Spinal cord (tissue), 10 donors: ENCODE data around the gene CD1E. TPM values are rescaled to one million over a fixed set of nuclear protein-coding genes. Genes with fewer than 3 reads are reported as not detected.

ENCODE experiments used
- DNase-seq, 6 donors: peaks; one replicate each; pipeline versions ENCODE4 v3.0.0 to v3.0.0-alpha.2; 2013 to 2015; ENCODE audit warnings: low spot score in 6 of 6, low read depth in 4 of 6
- H3K27ac ChIP-seq: one replicate; pipeline ENCODE4 v1.5.1; 2013; ENCODE audit warnings: low read depth, low read length, control low read depth
- H3K27me3 ChIP-seq: one replicate; pipeline ENCODE4 v1.6.1; 2013; ENCODE audit warnings: low read length; ENCODE audit not compliant: control insufficient read depth, insufficient read depth
- H3K36me3 ChIP-seq: one replicate; pipeline ENCODE4 v1.6.1; 2013; ENCODE audit warnings: low read length; ENCODE audit not compliant: control insufficient read depth, insufficient read depth
- H3K4me1 ChIP-seq: one replicate; pipeline ENCODE4 v1.6.1; 2013; ENCODE audit warnings: low read length; ENCODE audit not compliant: control insufficient read depth, insufficient read depth
- H3K4me3 ChIP-seq: one replicate; pipeline ENCODE4 v1.5.1; 2013; ENCODE audit warnings: low read depth, low read length, control low read depth
- H3K9me3 ChIP-seq: one replicate; pipeline ENCODE4 v1.6.1; 2013; ENCODE audit warnings: low read length; ENCODE audit not compliant: control insufficient read depth, insufficient read depth
- WGBS: methylation state at CpG from one replicate; pipeline ENCODE4 v1.1.5; 2013; ENCODE audit warnings: missing lambda C conversion rate; ENCODE audit not compliant: insufficient coverage; 5-methylcytosine and 5-hydroxymethylcytosine counted together
- long read RNA-seq, 4 donors: transcript quantifications; one replicate each; lab custom pipeline, GENCODE V29; 2026
- polyA plus RNA-seq, 2 donors: library from polyadenylated mRNA; unstranded; fragments of 120-200 nt; gene quantifications; one replicate each; pipeline ENCODE4 v1.2.1, GENCODE V29; 2013; ENCODE audit not compliant: insufficient read length in 2 of 2
- total RNA-seq, 2 donors: library from RNA; depleted of rRNA in 1 of 2; stranded (reverse); fragments of 120-200 nt in 1 of 2; fragments of >200 nt in 1 of 2; gene quantifications; one replicate each; pipeline versions ENCODE4 v1.2.3 to v1.2.4, GENCODE V29; 2013 to 2014
- donor health status: healthy.

Gene CD1E
- total RNA-seq (under 1 TPM; 0.10 to 0.17 TPM), polyA plus RNA-seq (not detected)
- long read RNA-seq, donor 1: 0 reads
- long read RNA-seq, donor 2: 0 reads
- long read RNA-seq, donor 3: 0 reads
- long read RNA-seq, donor 4: 0 reads

DNA sequence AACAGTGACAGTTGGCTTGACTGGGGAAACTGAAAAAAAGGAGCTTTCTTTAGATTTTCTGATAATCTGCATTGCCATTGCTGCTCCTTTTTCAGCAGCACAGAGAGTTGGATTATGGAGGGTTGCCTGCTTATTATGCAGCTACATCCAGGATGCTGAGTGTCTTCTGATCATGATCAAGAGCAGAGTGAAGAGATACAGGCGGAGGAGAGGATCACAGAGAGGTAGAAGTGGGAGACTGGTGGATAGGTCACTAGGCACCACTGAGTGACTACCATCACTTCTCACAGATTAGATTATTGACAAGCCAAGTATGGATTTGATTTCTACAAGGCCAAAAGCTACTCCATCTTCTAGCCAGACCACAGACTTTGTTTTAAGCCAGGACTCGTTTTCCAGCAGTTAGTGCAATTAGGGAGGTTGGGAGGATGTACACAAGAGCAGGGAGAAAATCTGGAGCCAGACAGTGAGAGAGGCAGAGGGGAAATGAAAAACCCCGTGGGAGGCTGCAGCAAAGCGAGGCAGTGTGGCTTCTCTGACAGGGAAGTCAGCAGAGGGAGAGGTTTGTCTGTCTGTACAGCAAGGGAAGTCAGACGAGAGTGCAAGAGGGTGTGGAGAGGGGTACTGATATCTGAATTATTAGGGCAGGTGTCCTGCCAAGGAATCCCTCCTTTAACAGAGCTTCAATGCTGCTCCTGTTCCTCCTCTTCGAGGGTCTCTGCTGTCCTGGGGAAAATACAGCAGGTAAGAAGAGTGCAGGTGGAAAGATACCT lies at the start of gene CD1E:
CD1E (plus strand) TSS at position 592 of the 773 bp plus-strand sequence; CDS start at position 687, 95 bp downstream.
- no peak for DNase-seq
- Histone ChIP-seq H3K27ac (no peak within 1 kb of the TSS), H3K4me1 (no peaks in the 10 kb centered on the region), H3K9me3 (no peaks in the 10 kb centered on the region), H3K4me3 (no peak within 1 kb of the TSS), H3K36me3 (no peaks in the 10 kb centered on the region), H3K27me3 (no peaks in the 10 kb centered on the region)
- WGBS: 42% methylated on average over 3 of the region's 6 CpGs

DNA sequence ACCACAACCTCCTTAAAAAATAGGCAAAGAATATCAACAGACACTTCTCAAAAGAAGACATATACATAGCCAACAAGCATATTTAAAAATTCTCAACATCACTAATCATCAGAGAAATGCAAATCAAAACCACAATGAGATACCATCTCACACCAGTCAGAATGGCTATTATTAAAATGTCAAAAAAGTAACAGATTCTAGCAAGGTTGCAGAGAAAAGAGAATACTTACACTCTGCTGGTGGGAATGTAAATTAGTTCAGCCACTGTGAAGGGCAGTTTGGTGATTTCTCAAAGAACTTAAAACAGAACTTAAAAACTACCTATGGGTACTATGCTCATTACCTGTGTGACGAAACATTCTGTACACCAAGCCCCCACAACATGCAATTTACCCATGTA lies 43.1 kb upstream of the CD1E start:
- H3K36me3 ChIP-seq: no peaks in the 10 kb centered on the region
- no peak overlapping the region for H3K4me3 ChIP-seq
- DNase-seq: no peak
- no peak overlapping the region for H3K27ac ChIP-seq
- no peaks in the 10 kb centered on the region for H3K9me3 ChIP-seq
- WGBS: no CpG with 5 or more reads among the region's 1 CpG
- no peaks in the 10 kb centered on the region for H3K4me1 ChIP-seq
- H3K27me3 ChIP-seq: no peaks in the 10 kb centered on the region

DNA sequence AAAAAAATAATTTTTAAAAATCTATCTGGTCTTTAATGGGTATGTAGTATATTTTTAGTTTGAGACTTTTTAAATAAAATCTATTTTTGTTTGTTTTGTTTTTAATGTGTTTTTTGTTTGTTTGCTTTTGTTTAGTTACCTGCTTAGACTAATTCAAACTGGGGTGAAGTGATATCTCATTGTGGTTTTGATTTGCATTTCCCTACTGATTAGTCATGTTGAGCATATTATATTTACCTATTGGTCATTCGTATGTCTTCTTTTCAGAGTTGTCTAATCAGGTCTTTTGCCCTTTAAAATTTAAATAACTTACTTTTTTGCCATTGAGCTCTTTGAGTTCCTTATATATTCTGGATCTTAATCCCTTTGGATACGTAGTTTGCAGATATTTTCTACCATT lies 42.6 kb upstream of the CD1E start:
- no CpG with 5 or more reads among the region's 2 CpGs for WGBS
- no peaks in the 10 kb centered on the region for H3K36me3 ChIP-seq
- H3K4me1 ChIP-seq: no peaks in the 10 kb centered on the region
- no peak for DNase-seq
- H3K27ac ChIP-seq: no peak overlapping the region
- H3K9me3 ChIP-seq: no peaks in the 10 kb centered on the region
- H3K27me3 ChIP-seq: no peaks in the 10 kb centered on the region
- no peak overlapping the region for H3K4me3 ChIP-seq

DNA sequence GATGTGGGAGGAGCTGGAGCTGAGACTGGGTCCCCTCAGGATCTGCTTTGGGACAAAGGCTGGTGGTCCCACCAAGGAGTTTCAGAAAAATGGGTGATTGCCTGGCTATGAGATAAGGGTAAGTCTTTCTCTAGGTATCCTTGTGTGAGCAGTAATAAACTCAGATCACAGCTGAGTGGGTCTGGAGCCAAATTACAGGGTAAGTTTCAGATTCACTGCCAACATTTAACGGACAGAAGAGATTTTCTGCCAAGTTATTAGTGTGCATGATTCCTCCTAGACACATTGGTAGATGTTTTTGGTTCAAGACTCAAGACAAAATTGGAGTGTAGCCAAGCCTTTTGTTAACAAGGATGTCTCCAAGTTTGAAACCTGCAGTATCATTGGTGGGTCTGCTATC lies 29.8 kb upstream of the CD1E start:
- Histone ChIP-seq H3K36me3 (no peaks in the 10 kb centered on the region), H3K4me1 (no peaks in the 10 kb centered on the region), H3K27ac (no peak overlapping the region), H3K27me3 (no peaks in the 10 kb centered on the region), H3K4me3 (no peak overlapping the region), H3K9me3 (peaks cover 2% of the 10 kb centered on the region)
- 86% methylated on average over 1 of the region's 1 CpG for WGBS
- DNase-seq: no peak

DNA sequence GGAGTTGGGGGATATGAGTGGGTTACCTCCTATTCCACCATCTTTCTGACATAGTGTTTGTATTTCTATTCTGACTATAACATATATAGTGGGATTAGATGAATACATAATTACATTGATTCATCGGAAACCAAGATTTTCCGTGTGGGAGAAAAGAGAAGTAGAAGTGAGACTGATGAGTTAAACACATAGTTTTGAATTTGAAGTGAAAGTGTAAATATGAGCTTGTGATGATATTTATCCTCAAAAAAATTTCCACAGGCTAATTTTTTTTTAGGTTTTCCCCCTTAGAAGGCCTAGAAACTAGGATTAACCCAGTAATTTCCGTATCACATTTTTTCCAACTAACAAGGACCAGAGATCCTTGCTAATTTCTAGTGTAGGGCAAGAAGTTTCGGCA lies 29.3 kb upstream of the CD1E start:
- WGBS: no CpG with 5 or more reads among the region's 4 CpGs
- no peak for DNase-seq
- H3K4me3 ChIP-seq: no peak overlapping the region
- no peaks in the 10 kb centered on the region for H3K4me1 ChIP-seq
- H3K36me3 ChIP-seq: no peaks in the 10 kb centered on the region
- H3K9me3 ChIP-seq: peaks cover 2% of the 10 kb centered on the region
- no peak overlapping the region for H3K27ac ChIP-seq
- no peaks in the 10 kb centered on the region for H3K27me3 ChIP-seq

DNA sequence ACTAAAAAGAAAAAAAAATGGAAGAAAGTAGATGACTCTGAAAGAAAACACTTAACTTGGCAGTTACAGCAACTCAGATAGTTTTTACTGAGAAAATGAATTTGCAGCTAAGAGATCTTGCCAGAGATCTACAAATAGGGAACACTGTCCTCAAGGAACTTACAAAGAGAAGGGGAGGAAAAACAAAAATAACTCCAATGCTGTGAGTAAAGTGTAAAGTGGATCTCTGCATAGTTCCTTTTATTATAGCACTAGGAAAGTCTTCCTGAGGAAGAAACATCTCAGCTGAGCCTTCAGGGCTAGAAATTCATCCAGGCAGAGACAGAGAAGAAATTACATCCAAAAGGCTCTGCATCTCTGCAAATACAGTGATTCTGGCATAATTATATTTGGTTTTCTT lies 26.2 kb upstream of the CD1E start:
- DNase-seq: peak in 1 of 6 donors; percentile 9
- H3K4me1 ChIP-seq: no peaks in the 10 kb centered on the region
- no peaks in the 10 kb centered on the region for H3K36me3 ChIP-seq
- no peak overlapping the region for H3K27ac ChIP-seq
- no peak overlapping the region for H3K4me3 ChIP-seq
- no peaks in the 10 kb centered on the region for H3K27me3 ChIP-seq
- peaks cover 2% of the 10 kb centered on the region for H3K9me3 ChIP-seq

DNA sequence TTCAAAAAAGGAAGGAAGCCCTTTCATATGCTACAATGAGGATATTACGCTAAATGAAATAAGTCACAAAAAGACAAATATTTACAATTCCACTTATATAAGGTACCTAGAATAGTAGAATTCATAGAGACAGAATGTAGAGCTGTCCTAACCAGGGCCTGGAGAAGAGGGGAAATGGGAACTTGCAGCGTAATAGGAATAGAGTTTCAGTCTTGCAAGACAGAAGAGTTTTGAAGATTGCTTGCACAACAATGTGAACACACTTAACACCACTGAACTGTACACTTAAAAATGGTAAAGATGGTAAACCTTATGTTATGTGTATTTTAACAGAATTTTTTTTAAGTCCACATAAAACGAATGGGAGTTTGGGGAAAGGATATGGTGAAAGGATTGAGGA lies 25.3 kb upstream of the CD1E start:
- Histone ChIP-seq H3K4me1 (no peaks in the 10 kb centered on the region), H3K4me3 (no peak overlapping the region), H3K9me3 (no peaks in the 10 kb centered on the region), H3K36me3 (no peaks in the 10 kb centered on the region), H3K27me3 (no peaks in the 10 kb centered on the region), H3K27ac (no peak overlapping the region)
- no CpG with 5 or more reads among the region's 3 CpGs for WGBS
- no peak for DNase-seq

DNA sequence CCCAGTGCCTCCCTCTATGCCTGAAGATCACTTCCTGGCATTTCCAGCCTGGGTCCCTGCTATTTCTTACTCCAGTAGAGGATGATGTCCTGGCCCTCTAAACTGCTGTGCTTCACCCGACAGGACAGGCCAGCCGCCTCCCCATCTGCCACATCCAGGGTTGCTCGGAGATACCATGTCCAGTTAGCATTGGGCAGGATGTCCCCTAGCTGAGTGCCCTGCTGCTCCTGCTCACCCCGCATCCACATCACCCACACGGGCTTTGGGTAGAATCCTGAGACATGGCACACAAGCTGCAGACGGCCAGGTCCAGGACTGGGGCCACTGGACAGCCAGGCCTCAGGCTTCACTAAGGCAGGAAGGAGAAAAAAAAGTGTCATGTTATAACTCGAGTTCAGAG lies 24.4 kb upstream of the CD1E start:
- Histone ChIP-seq H3K27ac (no peak overlapping the region), H3K4me3 (no peak overlapping the region), H3K4me1 (no peaks in the 10 kb centered on the region), H3K36me3 (no peaks in the 10 kb centered on the region), H3K27me3 (no peaks in the 10 kb centered on the region), H3K9me3 (no peaks in the 10 kb centered on the region)
- WGBS: 96% methylated on average over 5 of the region's 7 CpGs
- DNase-seq: no peak

DNA sequence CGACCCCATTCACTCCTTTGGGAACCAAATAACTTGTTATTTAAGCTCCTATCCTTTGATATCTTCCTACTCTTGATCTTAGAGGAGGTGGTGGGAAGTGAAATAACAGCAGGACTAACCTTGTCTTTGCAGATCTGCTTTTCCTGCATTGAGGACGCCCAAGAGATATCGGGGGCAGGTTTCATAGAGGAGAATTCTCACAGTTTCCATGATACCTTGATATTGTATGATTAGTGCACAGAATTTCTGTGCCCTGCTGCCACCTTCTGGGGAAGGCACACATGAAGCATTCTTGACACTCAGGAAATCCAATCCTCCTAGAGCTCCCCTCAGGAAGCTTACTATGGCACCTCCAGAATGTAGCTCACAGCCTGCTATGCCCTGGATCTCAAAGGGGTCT lies 24.0 kb upstream of the CD1E start:
- Histone ChIP-seq H3K4me1 (no peaks in the 10 kb centered on the region), H3K9me3 (no peaks in the 10 kb centered on the region), H3K36me3 (no peaks in the 10 kb centered on the region), H3K27ac (no peak overlapping the region), H3K4me3 (no peak overlapping the region), H3K27me3 (no peaks in the 10 kb centered on the region)
- WGBS: no CpG with 5 or more reads among the region's 3 CpGs
- no peak for DNase-seq

DNA sequence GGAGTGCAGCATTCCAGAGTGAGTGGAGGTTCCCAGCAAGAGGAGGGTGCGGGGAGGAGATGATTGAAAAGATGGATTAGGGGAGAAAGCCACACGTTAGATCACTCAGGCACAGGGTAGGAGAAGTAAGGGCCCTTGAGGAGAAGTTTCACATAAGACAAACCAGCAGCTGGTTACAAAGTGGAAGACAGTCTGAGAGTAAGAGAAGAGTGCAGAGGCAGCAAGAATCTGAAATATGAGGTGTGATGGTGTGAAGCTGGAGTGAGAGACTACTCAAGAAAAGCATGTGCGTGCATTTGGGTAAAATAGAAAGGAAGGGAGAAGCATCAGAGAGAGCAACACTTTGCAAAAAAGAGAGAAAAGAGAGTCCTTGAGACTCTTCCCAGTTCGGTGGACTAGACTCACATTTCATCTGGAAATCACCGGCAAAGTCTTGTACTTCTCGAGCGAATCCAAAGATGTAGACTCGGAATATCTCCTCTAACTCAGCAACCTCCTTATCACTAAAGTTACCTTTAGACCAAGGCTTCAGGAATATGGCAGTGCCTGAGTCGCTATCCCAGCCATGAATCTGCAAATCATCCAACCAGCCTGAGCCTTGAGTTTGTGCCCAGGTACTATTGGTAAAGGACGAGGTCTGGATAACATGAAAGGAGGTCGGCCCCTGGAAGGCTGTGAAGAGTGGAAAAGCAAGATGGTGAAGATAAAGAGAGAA lies 23.1 kb upstream of the CD1E start:
- 85% methylated on average over 10 of the region's 11 CpGs for WGBS
- Histone ChIP-seq H3K4me3 (no peak overlapping the region), H3K27ac (no peak overlapping the region), H3K4me1 (no peaks in the 10 kb centered on the region), H3K27me3 (no peaks in the 10 kb centered on the region), H3K36me3 (no peaks in the 10 kb centered on the region), H3K9me3 (no peaks in the 10 kb centered on the region)
- DNase-seq: no peak
